SU-DHL-6 (cell line): ENCODE results near the gene EFCAB11.

Experiments used
- EZH2phosphoT487 ChIP-seq: fragments of 200-600 bp; sonication (generic), shearing (Covaris generic); conservative IDR thresholded peaks from 2 replicates; pipeline ENCODE4 v1.6.1; 2018; ENCODE audit warnings: mild to moderate bottlenecking, antibody characterized with exemption, low read length, moderate library complexity, mixed read lengths
- TF ChIP-seq, protein P1 (sequence below): fragments of 200-600 bp; sonication (generic); IDR thresholded peaks from one replicate; pipeline ENCODE4 v1.5.1; 2017; ENCODE audit warnings: antibody characterized with exemption, mild to moderate bottlenecking, low read length, moderate library complexity; ENCODE audit not compliant: insufficient read depth, poor library complexity, severe bottlenecking

DNA sequence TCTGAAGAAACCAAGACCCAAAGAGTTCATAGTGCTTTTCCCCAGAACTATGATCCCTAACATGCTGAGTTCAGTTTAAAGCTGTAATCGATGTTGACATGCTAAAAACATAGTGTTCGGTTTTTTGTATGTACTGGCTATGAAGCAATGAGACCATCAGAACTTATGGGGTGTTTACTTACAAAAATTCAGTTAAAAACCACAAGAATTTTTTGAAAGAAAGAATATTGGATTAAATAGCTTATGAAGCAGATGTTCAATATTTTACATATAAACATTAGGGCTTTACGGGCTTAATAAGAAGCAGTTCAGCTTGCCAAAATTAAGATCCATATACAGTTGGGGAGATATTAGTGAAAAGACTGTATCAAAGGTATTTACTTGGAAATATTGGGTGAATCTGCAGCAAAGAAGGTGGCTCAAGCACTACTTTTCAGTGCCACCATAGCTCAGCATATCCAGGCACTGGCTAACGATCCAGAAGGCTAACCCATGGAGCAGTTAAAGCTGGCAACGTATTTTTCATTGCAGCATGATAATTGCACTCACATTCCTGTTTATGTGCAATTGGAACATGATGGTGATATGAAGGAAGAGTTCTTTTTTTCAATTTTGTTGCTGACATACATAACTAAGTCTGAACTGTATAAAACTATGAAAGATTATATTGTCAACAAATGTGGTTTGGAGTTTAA is 125.9 kb downstream of the EFCAB11 start:
- TF ChIP-seq, protein P1, sequence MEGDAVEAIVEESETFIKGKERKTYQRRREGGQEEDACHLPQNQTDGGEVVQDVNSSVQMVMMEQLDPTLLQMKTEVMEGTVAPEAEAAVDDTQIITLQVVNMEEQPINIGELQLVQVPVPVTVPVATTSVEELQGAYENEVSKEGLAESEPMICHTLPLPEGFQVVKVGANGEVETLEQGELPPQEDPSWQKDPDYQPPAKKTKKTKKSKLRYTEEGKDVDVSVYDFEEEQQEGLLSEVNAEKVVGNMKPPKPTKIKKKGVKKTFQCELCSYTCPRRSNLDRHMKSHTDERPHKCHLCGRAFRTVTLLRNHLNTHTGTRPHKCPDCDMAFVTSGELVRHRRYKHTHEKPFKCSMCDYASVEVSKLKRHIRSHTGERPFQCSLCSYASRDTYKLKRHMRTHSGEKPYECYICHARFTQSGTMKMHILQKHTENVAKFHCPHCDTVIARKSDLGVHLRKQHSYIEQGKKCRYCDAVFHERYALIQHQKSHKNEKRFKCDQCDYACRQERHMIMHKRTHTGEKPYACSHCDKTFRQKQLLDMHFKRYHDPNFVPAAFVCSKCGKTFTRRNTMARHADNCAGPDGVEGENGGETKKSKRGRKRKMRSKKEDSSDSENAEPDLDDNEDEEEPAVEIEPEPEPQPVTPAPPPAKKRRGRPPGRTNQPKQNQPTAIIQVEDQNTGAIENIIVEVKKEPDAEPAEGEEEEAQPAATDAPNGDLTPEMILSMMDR, result no peak
- no peak for TF ChIP-seq EZH2phosphoT487
